MCF 10A (cell line): ENCODE measurements around the gene KLHL26. TPM values are rescaled to one million over a fixed set of nuclear protein-coding genes. Genes with fewer than 3 reads are reported as not detected.

Source experiments
- BruUV-seq: library from RNA; stranded (reverse); fragments of 400-500 nt; replicated peaks from 2 replicates; lab custom pipeline; 2021; lab: Mats Ljungman, UMichigan
- CTCF ChIA-PET: fragments of 300-600 bp; sonication (Branson Sonifier 250); formaldehyde crosslinking; extraction: SDS; loops from one replicate; lab custom pipeline; 2021; ENCODE audit warnings: antibody characterized with exemption, inconsistent platforms; lab: Yijun Ruan, JAX
- POLR2A ChIA-PET: fragments of 300-600, 350-650 bp; sonication (Branson Sonifier 250); formaldehyde crosslinking; extraction: SDS; loops from one replicate; lab custom pipeline; 2020; ENCODE audit warnings: antibody characterized with exemption, inconsistent platforms; lab: Yijun Ruan, JAX
- DNase-seq: peaks from one replicate; pipeline ENCODE4 v3.0.0-alpha.2; 2018; ENCODE audit not compliant: unreplicated experiment
- H3K27ac Mint-ChIP-seq: one replicate; pipeline ENCODE4 v1.8.0; 2022; ENCODE audit warnings: mild to moderate bottlenecking, low read depth, mixed read lengths; ENCODE audit not compliant: unreplicated experiment
- H3K27me3 Mint-ChIP-seq: one replicate; pipeline ENCODE4 v1.8.0; 2022; ENCODE audit warnings: mixed read lengths; ENCODE audit not compliant: insufficient read depth, unreplicated experiment
- H3K36me3 Mint-ChIP-seq: one replicate; pipeline ENCODE4 v1.8.0; 2022; ENCODE audit warnings: mild to moderate bottlenecking, moderate library complexity, mixed read lengths; ENCODE audit not compliant: insufficient read depth, unreplicated experiment
- H3K4me1 Mint-ChIP-seq: one replicate; pipeline ENCODE4 v1.8.0; 2022; ENCODE audit warnings: mixed read lengths; ENCODE audit not compliant: insufficient read depth, unreplicated experiment
- H3K4me3 Mint-ChIP-seq: one replicate; pipeline ENCODE4 v1.8.0; 2022; ENCODE audit warnings: mild to moderate bottlenecking, moderate library complexity, mixed read lengths; ENCODE audit not compliant: unreplicated experiment
- H3K9me3 Mint-ChIP-seq: one replicate; pipeline ENCODE4 v1.8.0; 2022; ENCODE audit warnings: mixed read lengths; ENCODE audit not compliant: unreplicated experiment
- intact Hi-C: fragments of 100-400 bp; cut with micrococcal nuclease; formaldehyde crosslinking; loops from 2 replicates; pipeline ENCODE4 v1.14.1; 2022
- total RNA-seq: library from RNA; stranded (reverse); gene quantifications from 2 replicates; pipeline ENCODE4 v1.2.3, GENCODE V29; 2022
- TF ChIP-seq, protein P1 (sequence below): fragments of 200-600 bp; IDR thresholded peaks from one replicate; pipeline ENCODE4 v1.8.0; 2022; ENCODE audit warnings: antibody characterized with exemption, mild to moderate bottlenecking; ENCODE audit not compliant: unreplicated experiment

KLHL26 gene
- total RNA-seq, 1 experiment from 2014 or later = 6.6 TPM

DNA sequence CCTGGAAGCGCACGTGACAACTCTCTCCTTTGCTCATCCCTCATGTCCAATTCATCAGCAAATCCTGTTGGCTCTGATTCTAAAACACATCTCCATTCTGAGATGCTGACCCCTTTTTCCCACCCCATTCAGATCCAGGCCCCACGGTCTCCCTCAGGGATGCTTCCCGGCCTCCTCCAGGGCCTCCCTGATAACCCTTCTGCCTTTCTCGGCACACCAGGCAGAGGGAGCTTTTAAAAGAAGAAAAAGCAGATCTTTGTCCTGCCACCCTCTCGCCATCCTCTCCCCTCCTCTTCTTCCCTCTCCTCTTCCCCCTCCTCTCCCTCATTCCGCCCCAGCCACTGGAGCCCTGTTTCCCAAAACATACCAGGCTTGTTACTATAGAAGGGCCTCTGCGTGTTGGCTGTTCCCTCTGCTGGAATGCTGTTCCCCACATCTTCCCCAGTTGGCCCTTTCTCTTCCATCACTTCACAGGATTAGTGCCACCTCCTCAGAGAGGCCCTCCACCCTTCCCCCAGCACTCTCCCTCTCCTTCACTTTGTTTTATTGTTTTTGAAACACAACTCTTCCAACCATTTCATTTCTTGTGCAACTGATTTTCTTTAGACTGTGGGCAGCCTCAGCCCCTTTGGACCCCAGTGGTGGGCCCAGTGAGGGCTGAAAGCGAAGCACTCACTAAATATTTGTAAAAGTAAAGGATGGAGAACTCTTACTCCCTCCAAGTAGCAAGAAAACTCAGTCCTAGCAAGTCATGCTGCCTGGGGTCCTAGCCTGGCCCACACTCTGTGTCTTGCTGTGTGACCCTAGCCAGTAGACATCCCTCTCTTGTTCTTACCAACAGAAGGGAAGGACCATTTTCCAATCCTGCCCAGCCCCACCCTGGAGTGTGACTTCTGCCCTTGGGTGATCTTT is 27.8 kb upstream of the KLHL26 start:
- Mint-ChIP-seq H3K4me3 (no peak overlapping the region), H3K4me1 (peaks cover 11% of the 10 kb centered on the region), H3K36me3 (no peaks in the 10 kb centered on the region), H3K9me3 (no peaks in the 10 kb centered on the region), H3K27ac (no peak overlapping the region), H3K27me3 (peaks cover 68% of the 10 kb centered on the region)
- POLR2A ChIA-PET = no interaction called here
- TF ChIP-seq, protein P1, sequence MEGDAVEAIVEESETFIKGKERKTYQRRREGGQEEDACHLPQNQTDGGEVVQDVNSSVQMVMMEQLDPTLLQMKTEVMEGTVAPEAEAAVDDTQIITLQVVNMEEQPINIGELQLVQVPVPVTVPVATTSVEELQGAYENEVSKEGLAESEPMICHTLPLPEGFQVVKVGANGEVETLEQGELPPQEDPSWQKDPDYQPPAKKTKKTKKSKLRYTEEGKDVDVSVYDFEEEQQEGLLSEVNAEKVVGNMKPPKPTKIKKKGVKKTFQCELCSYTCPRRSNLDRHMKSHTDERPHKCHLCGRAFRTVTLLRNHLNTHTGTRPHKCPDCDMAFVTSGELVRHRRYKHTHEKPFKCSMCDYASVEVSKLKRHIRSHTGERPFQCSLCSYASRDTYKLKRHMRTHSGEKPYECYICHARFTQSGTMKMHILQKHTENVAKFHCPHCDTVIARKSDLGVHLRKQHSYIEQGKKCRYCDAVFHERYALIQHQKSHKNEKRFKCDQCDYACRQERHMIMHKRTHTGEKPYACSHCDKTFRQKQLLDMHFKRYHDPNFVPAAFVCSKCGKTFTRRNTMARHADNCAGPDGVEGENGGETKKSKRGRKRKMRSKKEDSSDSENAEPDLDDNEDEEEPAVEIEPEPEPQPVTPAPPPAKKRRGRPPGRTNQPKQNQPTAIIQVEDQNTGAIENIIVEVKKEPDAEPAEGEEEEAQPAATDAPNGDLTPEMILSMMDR = no peak
- intact Hi-C loops = no loop called here
- no TSS peak for BruUV-seq
- CTCF ChIA-PET = interaction anchor here (0.6 to 1.0 kb wide), 2 partner anchors 15 to 378 kb away, joined by 3 to 4 read pairs; no protein-coding TSS in a partner anchor
- no peak for DNase-seq

DNA sequence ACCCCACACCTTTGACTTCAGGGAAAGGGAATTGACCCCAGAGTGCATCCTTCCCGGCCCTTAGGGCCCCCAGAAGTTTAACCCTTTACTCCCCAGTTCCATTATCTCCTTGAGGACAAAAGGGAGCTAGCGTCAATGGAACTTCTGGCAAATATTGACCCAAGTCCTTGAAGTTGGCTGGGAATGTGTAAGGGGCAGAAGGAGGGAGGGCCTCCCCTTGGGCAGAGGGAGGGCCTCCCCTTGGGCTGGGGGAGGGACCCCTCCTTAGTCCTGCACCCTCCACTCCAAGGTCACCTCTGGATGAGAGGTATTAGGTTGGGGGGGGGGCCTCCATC is 27.1 kb upstream of the KLHL26 start:
- POLR2A ChIA-PET = no interaction called here
- peaks cover 11% of the 10 kb centered on the region for H3K4me1 Mint-ChIP-seq
- H3K27me3 Mint-ChIP-seq = peaks cover 75% of the 10 kb centered on the region
- H3K9me3 Mint-ChIP-seq = no peaks in the 10 kb centered on the region
- no peak overlapping the region for H3K27ac Mint-ChIP-seq
- no peak overlapping the region for H3K4me3 Mint-ChIP-seq
- H3K36me3 Mint-ChIP-seq = no peaks in the 10 kb centered on the region
- DNase-seq = no peak
- intact Hi-C loops = no loop called here
- CTCF ChIA-PET = interaction anchor here (0.6 to 1.0 kb wide), 2 partner anchors 16 to 378 kb away, joined by 3 to 4 read pairs; no protein-coding TSS in a partner anchor
- no TSS peak for BruUV-seq
- TF ChIP-seq, protein P1 = no peak

DNA sequence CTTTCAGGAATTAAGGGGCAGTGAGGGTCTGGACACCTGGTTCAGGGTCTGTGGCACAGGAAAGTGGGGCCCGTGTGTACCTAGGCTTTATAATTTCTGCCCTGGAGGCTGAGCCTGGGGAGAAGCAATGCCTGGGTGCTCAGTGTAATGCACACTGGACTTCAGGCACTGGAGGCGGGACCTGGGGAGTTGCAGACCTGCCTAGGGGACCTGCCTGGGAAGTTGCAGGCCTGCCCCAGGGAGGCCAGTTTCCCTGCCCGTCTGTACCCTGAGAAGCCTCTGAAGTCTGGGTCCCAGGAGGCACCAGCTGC is 26.6 kb upstream of the KLHL26 start:
- DNase-seq = no peak
- no peak overlapping the region for H3K4me3 Mint-ChIP-seq
- ChIA-PET POLR2A (no interaction called here), CTCF (interaction anchor here (1.0 kb wide), 1 partner anchor 16 kb away, joined by 3 read pairs; no protein-coding TSS in a partner anchor)
- no peaks in the 10 kb centered on the region for H3K9me3 Mint-ChIP-seq
- H3K4me1 Mint-ChIP-seq = peaks cover 10% of the 10 kb centered on the region
- no peaks in the 10 kb centered on the region for H3K36me3 Mint-ChIP-seq
- H3K27ac Mint-ChIP-seq = no peak overlapping the region
- TF ChIP-seq, protein P1 = no peak
- intact Hi-C loops = no loop called here
- peaks cover 75% of the 10 kb centered on the region for H3K27me3 Mint-ChIP-seq
- no TSS peak for BruUV-seq

DNA sequence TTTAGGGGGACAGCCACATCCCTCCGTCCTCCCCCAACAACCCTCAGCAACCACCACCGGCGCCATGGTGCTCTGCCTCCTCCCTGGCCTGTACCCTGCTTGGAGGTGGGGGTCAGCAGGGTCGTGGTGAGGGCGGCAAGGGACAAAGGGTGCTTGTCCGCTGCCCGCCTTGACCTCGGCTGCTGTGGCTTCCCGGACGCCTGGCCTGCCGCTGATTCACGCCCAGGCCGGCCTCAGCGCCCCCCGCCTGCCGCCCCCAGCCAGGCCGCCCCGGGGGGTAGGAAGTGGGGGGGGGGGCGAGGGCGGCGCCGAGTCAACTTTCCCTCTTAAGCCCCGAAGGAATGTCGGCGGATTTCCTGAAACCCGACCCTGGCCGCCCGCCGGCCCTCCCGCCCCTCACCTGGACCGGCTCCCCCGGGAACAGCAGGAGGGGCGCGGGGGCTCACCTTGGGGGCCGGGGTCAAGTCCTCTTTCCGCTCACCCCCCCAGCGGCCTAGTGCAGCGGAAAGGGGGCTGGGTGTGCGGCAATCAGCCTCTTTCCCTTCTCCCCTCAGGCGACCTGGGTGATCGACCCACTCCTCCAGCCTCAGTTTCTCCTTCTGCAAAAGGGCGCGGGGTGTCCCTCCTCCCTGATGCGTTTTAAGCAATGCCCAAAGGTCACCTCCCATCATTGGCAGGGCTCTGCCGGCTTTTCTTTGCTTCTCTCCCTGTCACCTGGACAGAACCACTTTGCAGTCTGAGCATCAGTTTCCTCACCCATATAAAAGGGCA is 26.1 kb upstream of the KLHL26 start:
- intact Hi-C loops = no loop called here
- no TSS peak for BruUV-seq
- POLR2A ChIA-PET = no interaction called here

More for the DNA sequence above, 26.1 kb upstream of the KLHL26 start:
- DNase-seq = no peak
- CTCF ChIA-PET = interaction anchor here (1.0 kb wide), 1 partner anchor 17 kb away, joined by 3 read pairs; no protein-coding TSS in a partner anchor
- H3K27ac Mint-ChIP-seq = no peak overlapping the region
- H3K27me3 Mint-ChIP-seq = peaks cover 72% of the 10 kb centered on the region
- no peaks in the 10 kb centered on the region for H3K36me3 Mint-ChIP-seq
- no peak overlapping the region for H3K4me3 Mint-ChIP-seq
- H3K9me3 Mint-ChIP-seq = no peaks in the 10 kb centered on the region
- TF ChIP-seq, protein P1 = no peak
- peaks cover 6% of the 10 kb centered on the region for H3K4me1 Mint-ChIP-seq
